B cell (primary cell): ENCODE results near the gene CCDC9. TPM values are rescaled to one million over a fixed set of nuclear protein-coding genes. Genes with fewer than 3 reads are reported as not detected.
A peak's percentile ranks its signal among the peaks of the same experiment; 100 is the strongest.

ENCODE experiments used
- ATAC-seq: fragments of 200-7000 bp; cut with Tn5 transposase; one replicate; pipeline ENCODE4 v1.10.0; 2021; ENCODE audit warnings: low read depth, mild to moderate bottlenecking, moderate number of reproducible peaks, moderate library complexity
- CTCF ChIA-PET: fragments of 350-600 bp; sonication (Branson Sonifier 250); formaldehyde crosslinking; loops from one replicate; lab custom pipeline; 2021; ENCODE audit warnings: antibody characterized with exemption, inconsistent platforms; lab: Charles Lee
- POLR2A ChIA-PET: fragments of 350-600 bp; sonication (Branson Sonifier 250); formaldehyde crosslinking; loops from one replicate; lab custom pipeline; 2021; ENCODE audit warnings: antibody characterized with exemption; lab: Charles Lee
- DNase-seq: peaks from one replicate; pipeline ENCODE4 v3.0.0; 2013
- H2AFZ ChIP-seq: 2 replicates; pipeline ENCODE4 v1.6.1; 2012; ENCODE audit warnings: mild to moderate bottlenecking, low read depth, low read length; ENCODE audit not compliant: insufficient read depth, poor library complexity, severe bottlenecking
- H3K27ac ChIP-seq, 2 donors: 1 replicate in 1 of 2; 2 replicates in 1 of 2; pipeline ENCODE4 v1.5.1; 2012 to 2013; ENCODE audit warnings: low read length in 2 of 2, mild to moderate bottlenecking in 2 of 2, moderate library complexity in 1 of 2
- H3K27me3 ChIP-seq, 4 experiments: fragments of 200-600 bp in 1 of 4; sonication (generic) in 1 of 4; replicated peaks in 1 of 4; 1 replicate in 2 of 4; 2 replicates in 2 of 4; pipeline versions ENCODE4 v1.6.1 to v1.7.0; 2013 to 2016; ENCODE audit warnings: low read length in 3 of 4, mild to moderate bottlenecking in 2 of 4, mixed read lengths in 1 of 4, moderate library complexity in 1 of 4; ENCODE audit not compliant: insufficient read depth in 4 of 4, control insufficient read depth in 3 of 4; ENCODE audit errors: control extremely low read depth in 1 of 4
- H3K36me3 ChIP-seq, 2 experiments: replicated peaks in 1 of 2; 1 replicate in 1 of 2; 2 replicates in 1 of 2; pipeline versions ENCODE4 v1.6.1 to v1.7.1; 2013; ENCODE audit warnings: low read length in 1 of 2; ENCODE audit not compliant: insufficient read depth in 2 of 2, control insufficient read depth in 1 of 2; ENCODE audit errors: control extremely low read depth in 1 of 2, extremely low read depth in 1 of 2
- H3K4me1 ChIP-seq, 2 donors: fragments of 200-600 bp in 1 of 2; sonication (generic) in 1 of 2; 1 replicate in 1 of 2; 2 replicates in 1 of 2; pipeline versions ENCODE4 v1.5.1 to v1.6.1; 2013 to 2017; ENCODE audit warnings: low read length in 2 of 2; ENCODE audit not compliant: control insufficient read depth in 2 of 2, insufficient read depth in 2 of 2
- H3K4me2 ChIP-seq: replicated peaks from 2 replicates; pipeline ENCODE3; 2012; ENCODE audit warnings: mild to moderate bottlenecking, low read depth, low read length; ENCODE audit not compliant: poor library complexity, severe bottlenecking
- H3K4me3 ChIP-seq, 5 experiments: fragments of 200-600 bp in 1 of 5; sonication (generic) in 1 of 5; 1 replicate in 3 of 5; 2 replicates in 2 of 5; pipeline versions ENCODE4 v1.5.1 to v1.7.0; 2011 to 2016; ENCODE audit warnings: low read length in 4 of 5, mild to moderate bottlenecking in 4 of 5, low read depth in 2 of 5, control low read depth in 1 of 5, moderate library complexity in 1 of 5; ENCODE audit not compliant: insufficient read depth in 1 of 5; ENCODE audit errors: control extremely low read depth in 1 of 5, extremely low read depth in 1 of 5
- H3K79me2 ChIP-seq: fragments of 200-600 bp; sonication (generic); one replicate; pipeline ENCODE4 v1.6.0; 2016; ENCODE audit warnings: low read length; ENCODE audit not compliant: control insufficient read depth, insufficient read depth
- H3K9ac ChIP-seq: fragments of 200-600 bp; sonication (generic); 2 replicates; pipeline ENCODE4 v1.6.1; 2017; ENCODE audit warnings: mild to moderate bottlenecking, low read length, moderate library complexity
- H3K9me3 ChIP-seq, 3 donors: one replicate each; pipeline versions ENCODE4 v1.6.1 to v1.7.1; 2013; ENCODE audit warnings: low read length in 2 of 3; ENCODE audit not compliant: control insufficient read depth in 2 of 3, insufficient read depth in 1 of 3; ENCODE audit errors: control extremely low read depth in 1 of 3
- H4K20me1 ChIP-seq: 2 replicates; pipeline ENCODE4 v1.6.0; 2012; ENCODE audit warnings: mild to moderate bottlenecking, low read length; ENCODE audit not compliant: insufficient read depth, control insufficient read depth, poor library complexity, severe bottlenecking
- H3K27ac Mint-ChIP-seq: one replicate; pipeline ENCODE4 v1.8.0; 2021; ENCODE audit warnings: mixed read lengths
- H3K27me3 Mint-ChIP-seq: one replicate; pipeline ENCODE4 v1.8.0; 2021; ENCODE audit warnings: mixed read lengths
- H3K4me1 Mint-ChIP-seq: one replicate; pipeline ENCODE4 v1.8.0; 2021; ENCODE audit warnings: mixed read lengths
- H3K4me3 Mint-ChIP-seq: one replicate; pipeline ENCODE4 v1.8.0; 2021; ENCODE audit warnings: mixed read lengths
- H3K9me3 Mint-ChIP-seq: one replicate; pipeline ENCODE4 v1.8.0; 2022; ENCODE audit warnings: mixed read lengths; ENCODE audit not compliant: insufficient read depth
- CTCF ChIP-seq: fragments of 200-600 bp; IDR thresholded peaks from one replicate; pipeline ENCODE4 v1.8.0; 2022; ENCODE audit warnings: antibody characterized with exemption, mild to moderate bottlenecking
- EZH2 ChIP-seq: IDR thresholded peaks from 2 replicates; pipeline ENCODE4 v1.6.1; 2012; ENCODE audit warnings: borderline replicate concordance, low read depth, mild to moderate bottlenecking, moderate library complexity, low read length; ENCODE audit not compliant: insufficient read depth, poor library complexity, severe bottlenecking
- WGBS: methylation state at CpG from one replicate; pipeline ENCODE4 v1.1.5; 2013; ENCODE audit warnings: missing lambda C conversion rate; ENCODE audit not compliant: insufficient coverage; 5-methylcytosine and 5-hydroxymethylcytosine counted together
- intact Hi-C: fragments of 100-400 bp; cut with micrococcal nuclease; formaldehyde crosslinking; loops from one replicate; pipeline ENCODE4 v1.10.0; 2022
- polyA plus RNA-seq: library from polyadenylated mRNA; depleted of rRNA; stranded (reverse); fragments of >200 nt; gene quantifications from 2 replicates; pipeline ENCODE4 v1.2.3, GENCODE V29; 2012
- total RNA-seq, 2 donors: library from RNA; stranded (reverse); fragments of 120-200 nt in 1 of 2; gene quantifications; 1 replicate in 1 of 2; 2 replicates in 1 of 2; pipeline versions ENCODE4 v1.2.3 to v1.2.4, GENCODE V29; 2013 to 2022

The CCDC9 gene
- total and polyA plus RNA-seq, 2 donors (not counting 1 experiment from before 2014, with no cell fraction given): 12.3 to 54.7 TPM

- H3K27me3 Mint-ChIP-seq: peaks cover 18% of the 10 kb centered on the region
- ChIA-PET CTCF (interaction anchor here (0.8 kb wide), 1 partner anchor 20 kb away, joined by 3 read pairs; no protein-coding TSS in a partner anchor), POLR2A (interaction anchor here (0.6 kb wide), 1 partner anchor 501 kb away, joined by 3 read pairs; no protein-coding TSS in a partner anchor)
- Histone ChIP-seq H3K9ac (no peak overlapping the region), H2AFZ (no peak overlapping the region), H3K4me2 (no peak overlapping the region), H3K9me3 (peaks cover 0 to 16% (median 0%) of the 10 kb centered on the region in 3 donors), H3K27ac (no peak overlapping the region), H3K79me2 (no peaks in the 10 kb centered on the region), H3K4me1 (no peaks in the 10 kb centered on the region), H3K27me3 (peaks cover 0 to 18% (median 1%) of the 10 kb centered on the region in 4 experiments), H4K20me1 (no peaks in the 10 kb centered on the region), H3K4me3 (peak overlapping the region in 1 of 5 experiments; percentile 36), H3K36me3 (no peaks in the 10 kb centered on the region)
- no peak overlapping the region for H3K4me3 Mint-ChIP-seq
- ATAC-seq: no peak
- whole genome bisulfite sequencing: 45% methylated on average over 11 of the region's 12 CpGs
- no peaks in the 10 kb centered on the region for H3K9me3 Mint-ChIP-seq
- no peak for TF ChIP-seq CTCF
- TF ChIP-seq EZH2: no peak
- no peaks in the 10 kb centered on the region for H3K4me1 Mint-ChIP-seq
- no peak for DNase-seq
- intact Hi-C loops: no loop called here
- H3K27ac Mint-ChIP-seq: no peak overlapping the region
These were observed 58.9 kb downstream of the CCDC9 start for GRCh38 chr19:47315125-47315821.

- H3K36me3 ChIP-seq: no peaks in the 10 kb centered on the region
- no peaks in the 10 kb centered on the region for H4K20me1 ChIP-seq
- no peak overlapping the region for H3K27ac ChIP-seq
- no peaks in the 10 kb centered on the region for H3K79me2 ChIP-seq
- H3K9ac ChIP-seq: no peak overlapping the region
- ChIA-PET POLR2A (no interaction called here), CTCF (interaction anchor here (0.7 kb wide), 1 partner anchor 312 kb away, joined by 3 read pairs; no protein-coding TSS in a partner anchor)
- H3K4me3 ChIP-seq: no peak overlapping the region
- peaks cover 0 to 18% (median 1%) of the 10 kb centered on the region in 4 experiments for H3K27me3 ChIP-seq
- intact Hi-C loops: no loop called here
- ATAC-seq (no peak), DNase-seq (no peak)
- no peaks in the 10 kb centered on the region for H3K4me1 ChIP-seq
- H3K4me1 Mint-ChIP-seq: no peaks in the 10 kb centered on the region
- TF ChIP-seq CTCF: no peak
- no peak for TF ChIP-seq EZH2
- H3K4me2 ChIP-seq: no peak overlapping the region
- no peak overlapping the region for H3K27ac Mint-ChIP-seq
- peaks cover 10% of the 10 kb centered on the region for H3K27me3 Mint-ChIP-seq
- 78% methylated on average over 3 of the region's 4 CpGs for WGBS
- no peaks in the 10 kb centered on the region for H3K9me3 Mint-ChIP-seq
- no peak overlapping the region for H3K4me3 Mint-ChIP-seq
- H3K9me3 ChIP-seq: peaks cover 0 to 19% (median 0%) of the 10 kb centered on the region in 3 donors
- no peak overlapping the region for H2AFZ ChIP-seq
These were observed 60.2 kb downstream of the CCDC9 start for GRCh38 chr19:47316513-47316912.
